ENCODE measurements around the gene HLA-F.
A peak's percentile ranks its signal among the peaks of the same experiment; 100 is the strongest.

- TF ChIP-seq POLR2AphosphoS5 (IDR thresholded peaks at IDR 0.05): peak; percentile 52 to 77
- peak in 2 of 6 experiments; percentile 10 to 18 for TF ChIP-seq CTCF (IDR thresholded peaks at IDR 0.05)
Measured at GRCh38 chr6:29748391-29749307, 25.4 kb downstream of the HLA-F start.
